K562 (cell line): ENCODE results near the gene ODR4. TPM values are rescaled to one million over a fixed set of nuclear protein-coding genes. Genes with fewer than 3 reads are reported as not detected.

ENCODE experiments used
- ATAC-seq: fragments of 200-7000 bp; cut with Tn5 transposase; 3 replicates; pipeline ENCODE4 v1.9.1; 2020; ENCODE audit warnings: moderate library complexity
- BruUV-seq: library from RNA; stranded (reverse); fragments of 400-500 nt; replicated peaks from 2 replicates; lab custom pipeline; 2021; lab: Mats Ljungman, UMichigan
- CTCF ChIA-PET: fragments of 300-600 bp; formaldehyde crosslinking; extraction: SDS; loops from one replicate; lab custom pipeline; 2021; ENCODE audit warnings: low intra/inter-chr PET ratio; lab: Yijun Ruan, JAX
- POLR2A ChIA-PET: fragments of 300-600, 350-650 bp; sonication (Branson Sonifier 250); formaldehyde crosslinking; extraction: SDS; loops from one replicate; lab custom pipeline; 2021; ENCODE audit warnings: antibody characterized with exemption, inconsistent platforms; lab: Yijun Ruan, JAX
- DNase-seq, 4 experiments: peaks; one replicate each; pipeline versions ENCODE4 v3.0.0 to v3.0.0-alpha.2; 2011 to 2018; ENCODE audit warnings: low spot score in 3 of 4, mixed read lengths in 3 of 4; ENCODE audit errors: extremely low read depth in 1 of 4
- FAIRE-seq: peaks from 2 replicates; lab custom pipeline; 2011; peaks lifted over from hg19 to GRCh38; lab: Jason Lieb, UNC
- H2AFZ ChIP-seq: 2 replicates; pipeline ENCODE4 v1.6.0; 2011; ENCODE audit warnings: low read depth, low read length, control low read depth, inconsistent platforms
- H3K27ac ChIP-seq: fragments of 200-600 bp; 3 replicates; pipeline ENCODE4 v1.8.0; 2011; ENCODE audit warnings: low read depth, mild to moderate bottlenecking, control low read depth, inconsistent platforms, low read length, moderate library complexity, mixed read lengths; ENCODE audit errors: extremely low read depth
- H3K27me3 ChIP-seq, 2 experiments: fragments of 300-600 bp in 1 of 2; 2 replicates in 1 of 2; 3 replicates in 1 of 2; pipeline versions ENCODE4 v1.6.0 to v1.8.0; 2011; ENCODE audit warnings: inconsistent platforms in 2 of 2, low read length in 2 of 2, mild to moderate bottlenecking in 1 of 2, mixed read lengths in 1 of 2, moderate library complexity in 1 of 2; ENCODE audit not compliant: control insufficient read depth in 2 of 2, insufficient read depth in 2 of 2
- H3K36me3 ChIP-seq: fragments of 300-600 bp; 3 replicates; pipeline ENCODE4 v1.8.0; 2011; ENCODE audit warnings: mild to moderate bottlenecking, low read length, inconsistent platforms; ENCODE audit not compliant: control insufficient read depth, insufficient read depth
- H3K4me1 ChIP-seq, 2 experiments: fragments of 200-600 bp in 1 of 2; replicated peaks in 1 of 2; 2 replicates in 1 of 2; 3 replicates in 1 of 2; pipeline versions ENCODE4 v1.5.1 to v1.8.0; 2011; ENCODE audit warnings: inconsistent platforms in 2 of 2, low read length in 2 of 2, mild to moderate bottlenecking in 1 of 2, mixed read lengths in 1 of 2, moderate library complexity in 1 of 2; ENCODE audit not compliant: control insufficient read depth in 2 of 2, insufficient read depth in 2 of 2
- H3K4me2 ChIP-seq: 2 replicates; pipeline ENCODE4 v1.6.1; 2011; ENCODE audit warnings: low read length, control low read depth, inconsistent platforms, mixed read lengths; ENCODE audit not compliant: insufficient read depth
- H3K4me3 ChIP-seq: fragments of 200-600 bp; sonication (generic), shearing (Covaris generic); 2 replicates; pipeline ENCODE4 v1.5.1; 2016; ENCODE audit warnings: control low read depth, inconsistent platforms
- H3K79me2 ChIP-seq: fragments of 200-600 bp; 3 replicates; pipeline ENCODE4 v1.8.0; 2011; ENCODE audit warnings: low read length, inconsistent platforms; ENCODE audit not compliant: control insufficient read depth, insufficient read depth
- H3K9ac ChIP-seq, 2 experiments: 2 replicates each; pipeline versions ENCODE4 v1.6.0 to v1.6.1; 2011; ENCODE audit warnings: low read depth in 2 of 2, low read length in 2 of 2, control low read depth in 1 of 2, inconsistent platforms in 1 of 2, mild to moderate bottlenecking in 1 of 2, mixed read lengths in 1 of 2; ENCODE audit not compliant: insufficient read depth in 1 of 2
- H3K9me1 ChIP-seq: one replicate; pipeline ENCODE4 v1.6.0; 2011; ENCODE audit warnings: inconsistent platforms, mild to moderate bottlenecking, low read length, moderate library complexity; ENCODE audit not compliant: control insufficient read depth, insufficient read depth
- H3K9me3 ChIP-seq: replicated peaks from 2 replicates; pipeline ENCODE4 v1.5.1; 2011; ENCODE audit warnings: low read depth, low read length, inconsistent platforms; ENCODE audit not compliant: control insufficient read depth, insufficient read depth
- H4K20me1 ChIP-seq: replicated peaks from 2 replicates; pipeline ENCODE4 v1.6.1; 2011; ENCODE audit warnings: low read length, inconsistent platforms, mixed read lengths; ENCODE audit not compliant: control insufficient read depth, insufficient read depth
- ELF4 ChIP-seq: fragments of 450-650 bp; formaldehyde crosslinking; IDR thresholded peaks from 2 replicates; pipeline ENCODE4 v1.4.0; 2022; ENCODE audit warnings: missing genetic modification characterization
- GATA2 ChIP-seq: sonication (generic); formaldehyde crosslinking; IDR thresholded peaks from 2 replicates; pipeline ENCODE4 v1.4.0; 2020; ENCODE audit warnings: mild to moderate bottlenecking, missing genetic modification reagents
- MNT ChIP-seq, 2 experiments: fragments of 450-650 bp; conservative IDR thresholded peaks; 2 replicates each; pipeline ENCODE4 v1.6.1; 2017; ENCODE audit warnings: mild to moderate bottlenecking in 2 of 2, moderate library complexity in 2 of 2
- NFIC ChIP-seq: fragments of 450-650 bp; IDR thresholded peaks from 2 replicates; pipeline ENCODE4 v1.6.1; 2017; ENCODE audit warnings: mild to moderate bottlenecking, inconsistent platforms
- PKNOX1 ChIP-seq: fragments of 450-650 bp; IDR thresholded peaks from 2 replicates; pipeline ENCODE4 v1.6.1; 2016
- POLR2B ChIP-seq: fragments of 450-650 bp; IDR thresholded peaks from 2 replicates; pipeline ENCODE4 v1.6.1; 2018; ENCODE audit warnings: low read depth; ENCODE audit not compliant: partially characterized antibody
- TFAP4 ChIP-seq: sonication (generic); formaldehyde crosslinking; IDR thresholded peaks from 2 replicates; pipeline ENCODE4 v1.8.0; 2022; ENCODE audit warnings: missing genetic modification reagents, mild to moderate bottlenecking, moderate library complexity, borderline replicate concordance
- WHSC1 ChIP-seq: IDR thresholded peaks from one replicate; pipeline ENCODE4 v1.6.1; 2012; ENCODE audit warnings: low read length, control low read depth, inconsistent platforms
- ZBTB9 ChIP-seq: fragments of 450-650 bp; formaldehyde crosslinking; IDR thresholded peaks from 2 replicates; pipeline ENCODE4 v1.4.0; 2020; ENCODE audit warnings: mild to moderate bottlenecking, moderate library complexity
- WGBS: fragments of 100-300 bp; shearing (Covaris generic); methylation state at CpG from one replicate; pipeline ENCODE4 v1.1.6; 2016; ENCODE audit warnings: low coverage, mixed read lengths; ENCODE audit not compliant: insufficient coverage; ENCODE audit errors: missing lambda C conversion rate; 5-methylcytosine and 5-hydroxymethylcytosine counted together
- in situ Hi-C: fragments of 300-500 bp; cut with MboI; formaldehyde crosslinking; loops from 4 replicates; pipeline ENCODE4 v1.15.0; 2018; ENCODE audit warnings: inconsistent platforms, mixed read lengths
- intact Hi-C: fragments of 100-400 bp; cut with micrococcal nuclease; formaldehyde crosslinking; loops from 2 replicates; pipeline ENCODE4 v1.14.2; 2022
- polyA plus RNA-seq, 8 experiments: library from polyadenylated mRNA; depleted of rRNA in 4 of 8; stranded (reverse) in 5 of 8; unstranded in 3 of 8; fragments of >200 nt; fragmentation: Nextera tagmentation in 2 of 8; fragmentation: Illumina TruSeq in 1 of 8; extraction: Ambion mirVana in 2 of 8; extraction: Trizol in 1 of 8; gene quantifications; 2 replicates each; pipeline versions ENCODE4 v1.2.1 to v1.2.3, GENCODE V29; 2011 to 2014; ENCODE audit warnings: inconsistent platforms in 1 of 8, missing spikeins in 1 of 8
- total RNA-seq, 7 experiments: library from RNA; depleted of rRNA in 6 of 7; stranded (reverse); fragments of >200 nt in 6 of 7; fragmentation: Illumina TruSeq in 2 of 7; extraction: Trizol in 2 of 7; gene quantifications; 2 replicates each; pipeline versions ENCODE4 v1.2.1 to v1.2.3, GENCODE V29; 2011 to 2021; ENCODE audit warnings: low replicate concordance in 1 of 7

Gene ODR4
- total and polyA plus RNA-seq, 9 of the 15 experiments (the other 6 are each of a cell fraction or from before 2014, with no cell fraction given), result 23.1 to 63.9 (median 44.1) TPM

- Histone ChIP-seq H3K79me2 (no peaks in the 10 kb centered on the region), H3K9ac (no peak overlapping the region), H4K20me1 (no peaks in the 10 kb centered on the region), H3K27ac (no peak overlapping the region), H3K36me3 (peaks cover 31% of the 10 kb centered on the region), H3K9me1 (no peaks in the 10 kb centered on the region), H3K4me3 (no peak overlapping the region), H3K4me1 (no peaks in the 10 kb centered on the region), H3K27me3 (no peaks in the 10 kb centered on the region), H3K9me3 (no peaks in the 10 kb centered on the region), H2AFZ (no peak overlapping the region), H3K4me2 (no peak overlapping the region)
- 86% methylated on average over 6 of the region's 6 CpGs for WGBS
- BruUV-seq, result no TSS peak
- no peak for TF ChIP-seq ELF4 (CRISPR knock-in tag)
- no peak for TF ChIP-seq GATA2
- peak; percentile 23 for TF ChIP-seq POLR2B
- ATAC-seq (peak; percentile 39; the same call in 2 of the 3 replicates), DNase-seq (no peak), FAIRE-seq (no peak)
- CTCF ChIA-PET, result no interaction called here
- in situ Hi-C loops (no loop called here), intact Hi-C loops (no loop called here)
- POLR2A ChIA-PET, result interaction anchor here (0.8 to 1.5 kb wide), 2 partner anchors 12 to 597 kb away, joined by 3 to 5 read pairs; no protein-coding TSS in a partner anchor
Measured at GRCh38 chr1:186421446-186421845, 45.8 kb downstream of the ODR4 start.

- Histone ChIP-seq H3K27ac (no peak overlapping the region), H3K36me3 (peaks cover 7% of the 10 kb centered on the region), H3K4me2 (no peak overlapping the region), H3K27me3 (no peaks in the 10 kb centered on the region), H3K4me3 (no peak overlapping the region), H3K79me2 (no peaks in the 10 kb centered on the region), H2AFZ (no peak overlapping the region), H3K9me3 (no peaks in the 10 kb centered on the region), H3K4me1 (no peaks in the 10 kb centered on the region), H3K9ac (no peak overlapping the region), H4K20me1 (no peaks in the 10 kb centered on the region), H3K9me1 (no peaks in the 10 kb centered on the region)
- BruUV-seq, result no TSS peak
- no peak for TF ChIP-seq MNT (conservative IDR thresholded peaks at IDR 0.05)
- TF ChIP-seq WHSC1, result no peak
- peak; percentile 48 for TF ChIP-seq NFIC
- peak; percentile 95 for TF ChIP-seq ZBTB9 (CRISPR knock-in tag)
- TF ChIP-seq PKNOX1, result peak; percentile 26; the same call in 1 of the 2 replicates
- peak; percentile 34 for TF ChIP-seq TFAP4 (CRISPR knock-in tag)
- 6% methylated on average over 2 of the region's 2 CpGs for WGBS
- no peak for FAIRE-seq
- intact Hi-C loops (no loop called here), in situ Hi-C loops (no loop called here)
- ATAC-seq, result no peak
- CTCF ChIA-PET, result no interaction called here
- POLR2A ChIA-PET, result no interaction called here
- DNase-seq, result peak in 1 of 4 experiments; percentile 25
Measured at GRCh38 chr1:186424539-186424938, 48.9 kb downstream of the ODR4 start.
